MV-4-11 (cell line): ENCODE results near the gene SULT1C4.
A peak's percentile ranks its signal among the peaks of the same experiment; 100 is the strongest.
"Not testable (repeated sequence)": the region's sequence is repeated elsewhere in the genome, so short reads cannot be mapped to it uniquely, and the experiment has no call there.

Experiments
- DNase-seq: peaks from one replicate; lab custom pipeline; 2025; lab: John Stamatoyannopoulos, UW

SULT1C4 gene

DNA sequence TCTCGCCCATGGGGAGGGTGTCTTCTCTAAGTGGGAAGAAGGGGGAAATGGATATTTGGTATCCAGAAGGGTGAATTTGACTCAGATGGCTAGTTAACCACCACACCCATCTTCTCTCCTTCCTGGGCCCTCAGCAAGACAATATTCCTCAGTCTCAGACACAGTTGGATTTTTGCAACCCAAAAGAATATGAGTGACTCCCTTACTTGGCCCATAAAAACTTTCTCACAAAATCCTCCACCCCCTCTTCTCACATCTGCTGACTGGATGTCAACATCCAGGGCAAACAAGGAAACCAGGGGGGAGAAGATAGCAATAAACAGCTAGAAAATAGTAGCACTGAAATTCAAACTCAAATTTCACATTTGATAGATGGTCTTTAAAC, 35.9 kb downstream of the SULT1C4 start:
- no peak for DNase-seq

- DNase-seq: no peak
Measured at GRCh38 chr2:108414256-108414876, 36.6 kb downstream of the SULT1C4 start.

DNA sequence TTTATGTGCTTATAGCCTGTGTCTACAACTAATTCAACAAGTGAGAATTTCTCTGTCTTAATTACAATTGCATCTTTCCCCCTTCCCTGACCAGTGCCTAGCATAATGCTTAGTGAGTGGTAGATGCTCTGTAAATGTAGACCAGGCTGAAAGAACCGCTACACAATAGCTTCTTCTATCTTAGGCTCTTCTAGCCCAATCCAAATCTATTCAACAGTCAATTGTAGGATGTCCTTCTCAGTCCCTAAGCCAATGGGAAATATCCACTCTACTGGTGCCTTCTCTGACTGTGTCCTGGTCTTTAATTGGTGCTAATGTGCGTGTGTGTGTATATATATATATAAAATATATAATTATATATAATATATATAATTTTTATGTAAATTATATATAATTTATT, 37.2 kb downstream of the SULT1C4 start:
- DNase-seq: no peak

GRCh38 chr2:108417254-108417653, 39.5 kb downstream of the SULT1C4 start:
- DNase-seq: no peak

DNA sequence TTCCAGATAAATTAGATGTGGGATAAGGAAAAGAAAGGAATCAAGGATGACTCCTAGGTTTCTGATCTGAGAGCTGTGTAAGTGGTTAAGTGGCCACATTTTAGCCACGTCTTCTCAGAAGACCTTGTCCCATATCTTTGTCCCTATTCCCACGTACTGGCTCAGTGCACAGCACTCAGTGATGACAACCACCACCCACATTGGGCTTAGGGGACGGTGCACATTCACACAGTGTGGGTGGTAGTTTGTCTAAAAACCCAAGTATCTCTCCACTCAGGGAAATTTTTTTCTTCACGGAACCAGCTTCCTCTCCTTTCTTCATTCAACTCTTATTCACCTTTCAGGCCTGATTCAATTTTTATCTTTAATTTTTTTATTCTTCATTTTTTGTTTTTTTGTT, 40.7 kb downstream of the SULT1C4 start:
- DNase-seq: no peak

- no peak for DNase-seq
Measured at GRCh38 chr2:108423067-108423466, 45.3 kb downstream of the SULT1C4 start.

DNA sequence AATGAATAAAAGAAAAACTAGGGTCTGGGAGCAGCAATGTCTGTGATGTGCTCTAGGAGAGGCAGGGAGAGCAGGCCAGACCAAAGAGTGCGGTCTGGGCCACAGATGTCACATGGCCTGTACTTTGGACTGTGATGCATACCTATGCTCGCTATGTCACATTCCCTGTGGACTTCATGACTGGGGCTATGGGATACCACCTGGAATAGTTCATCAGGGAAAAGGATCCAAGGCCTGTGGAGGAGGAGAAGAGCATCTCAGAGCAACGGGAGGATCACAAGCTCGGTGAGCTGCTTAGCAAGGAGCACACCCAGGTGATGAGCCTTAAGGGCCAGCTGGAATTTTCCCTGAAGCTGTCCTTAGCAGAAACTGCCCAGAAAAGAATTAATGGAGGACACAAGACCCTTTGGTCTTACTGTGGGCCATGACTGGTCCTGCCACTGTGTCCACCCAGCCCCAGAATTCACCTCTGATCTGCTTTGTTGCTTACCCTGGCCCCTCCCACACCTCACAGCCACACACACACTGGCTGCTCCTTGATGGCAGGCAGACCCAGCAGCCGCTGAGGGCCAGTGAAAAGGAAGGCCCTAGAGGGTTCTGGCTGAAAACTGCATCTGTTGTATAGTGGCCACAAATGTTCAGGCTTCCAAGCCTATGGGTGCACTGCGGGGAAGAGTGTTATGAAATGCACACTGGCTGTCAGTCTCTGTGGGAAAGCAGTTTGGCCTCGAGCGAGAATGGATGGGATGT, 45.9 kb downstream of the SULT1C4 start:
- peak; percentile 64 for DNase-seq

GRCh38 chr2:108428286-108429009, 50.7 kb downstream of the SULT1C4 start:
- DNase-seq: no peak

GRCh38 chr2:108435578-108435977, 57.8 kb downstream of the SULT1C4 start:
- DNase-seq: not testable (repeated sequence)

- DNase-seq: peak; percentile 11
Measured at GRCh38 chr2:108436976-108437375, 59.2 kb downstream of the SULT1C4 start.
